ENCODE results near the gene ENO2.
"Not testable (repeated sequence)": the region's sequence is repeated elsewhere in the genome, so short reads cannot be mapped to it uniquely, and the experiment has no call there.

Gene ENO2

DNA sequence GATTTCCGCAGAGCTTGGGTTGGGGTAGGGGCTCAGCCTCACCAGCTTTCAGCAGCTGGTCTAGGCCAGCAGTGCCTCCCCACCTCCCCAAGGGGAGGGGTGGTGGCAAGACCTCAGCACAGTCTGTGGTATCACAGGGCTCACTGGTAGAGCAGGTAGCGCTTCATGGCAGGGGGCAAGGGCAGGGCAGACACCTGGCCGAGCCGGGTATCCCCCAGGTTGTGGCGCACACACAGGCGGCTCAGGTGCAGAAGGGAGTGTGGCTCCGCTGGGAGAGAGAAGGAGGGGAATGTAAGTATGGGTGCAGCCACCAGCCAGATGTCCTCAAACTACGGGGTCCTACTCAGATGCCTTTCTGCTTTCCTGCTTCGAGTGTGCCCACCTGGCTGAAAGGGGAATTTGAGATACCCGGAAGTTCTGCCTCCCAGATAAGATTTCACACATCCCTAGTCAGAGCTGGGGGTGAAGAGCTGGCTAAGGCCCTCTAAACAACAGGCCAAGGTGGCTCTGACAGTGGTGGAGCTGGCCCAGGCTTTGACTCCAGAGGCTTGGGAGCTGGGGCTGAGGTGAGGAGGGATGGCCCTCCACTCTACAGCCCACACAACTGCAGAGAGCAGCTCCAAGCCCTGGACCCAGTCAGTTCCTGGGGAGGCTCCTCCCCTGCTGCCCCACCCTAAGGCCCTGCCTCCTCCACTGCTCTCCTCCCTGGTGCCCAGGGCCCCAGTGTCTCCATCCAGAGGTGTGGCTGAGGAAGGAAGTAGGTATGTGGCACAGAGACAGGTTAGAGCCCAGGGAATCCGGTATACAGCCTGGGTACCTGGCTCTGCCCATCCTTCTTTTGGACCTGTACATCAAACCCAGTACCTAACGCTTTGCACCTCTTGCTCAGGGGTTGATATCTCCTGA, 43.1 kb upstream of the ENO2 start:
- Histone ChIP-seq H3K9me3 (ENCODE audit: control insufficient read depth in 5 of 5, low read length in 5 of 5) (no peaks in the 10 kb centered on the region), H3K4me3 (ENCODE audit: low read depth in 1 of 5, low read length in 5 of 5) (peak overlapping the region in 4 of 5 donors; percentile 58 to 96 (median 84)), H3K4me1 (ENCODE audit: control insufficient read depth in 5 of 5, insufficient read depth in 5 of 5, low read length in 5 of 5) (peaks cover 10 to 62% (median 51%) of the 10 kb centered on the region in 5 donors), H3K9ac (ENCODE audit: low read length in 5 of 5) (peak overlapping the region in 2 of 5 donors; percentile 6 to 92), H3K27me3 (ENCODE audit: control insufficient read depth in 5 of 5, insufficient read depth in 4 of 5, low read length in 5 of 5) (no peaks in the 10 kb centered on the region), H3K36me3 (ENCODE audit: control insufficient read depth in 5 of 5, insufficient read depth in 5 of 5, low read length in 5 of 5) (peaks cover 0 to 23% (median 18%) of the 10 kb centered on the region in 5 donors), H3K27ac (ENCODE audit: low read depth, low read length) (no peak overlapping the region)

DNA sequence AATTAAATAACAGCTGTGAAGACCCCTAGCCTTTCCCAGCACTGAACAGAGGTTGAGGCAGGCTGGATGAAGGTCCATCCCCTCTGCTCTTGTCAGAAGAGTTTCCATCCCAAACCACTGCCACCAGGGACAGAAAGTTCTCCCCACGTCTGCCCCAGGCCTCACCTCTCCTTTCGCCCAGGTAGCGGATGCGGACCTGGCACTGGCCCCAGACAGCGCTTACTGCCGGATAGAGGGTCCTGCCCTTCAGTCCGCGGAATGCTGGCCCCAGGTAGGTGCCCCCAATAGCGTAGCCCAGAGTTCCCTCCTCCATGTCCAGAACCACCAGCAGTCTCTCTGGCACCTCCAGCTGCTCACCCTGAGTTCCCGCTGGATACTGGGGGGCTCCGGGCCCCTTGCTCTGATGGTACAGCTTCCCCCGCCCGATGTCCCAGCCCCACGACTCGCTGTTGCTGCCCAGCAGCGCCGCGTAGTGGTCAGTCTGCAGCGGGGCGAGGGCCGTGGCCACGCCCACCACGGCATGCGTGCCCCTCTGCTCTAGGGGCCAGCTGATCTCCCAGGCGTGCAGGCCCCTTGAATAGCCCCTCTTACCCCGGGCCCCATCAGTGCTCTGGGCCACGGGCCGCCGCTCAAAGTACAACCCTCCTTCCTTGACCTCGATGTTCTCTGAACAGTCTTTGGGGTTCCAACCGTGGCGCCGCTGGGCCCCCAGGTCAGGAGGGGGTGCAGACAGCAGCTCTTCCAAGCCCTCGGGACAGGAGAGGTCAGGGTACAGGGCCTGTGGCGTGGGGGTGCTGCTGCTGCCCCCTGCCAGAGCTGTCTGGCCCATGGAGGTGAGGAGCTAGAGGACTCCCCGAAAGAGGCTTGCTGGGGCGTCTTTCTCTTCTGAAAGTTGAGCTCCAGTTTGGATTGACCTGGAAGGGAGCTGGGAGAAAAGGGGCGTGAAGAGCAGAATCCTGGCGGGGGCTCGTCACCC, 42.0 kb upstream of the ENO2 start:
- Histone ChIP-seq H3K4me3 (ENCODE audit: low read depth in 1 of 5, low read length in 5 of 5) (peak overlapping the region; percentile 83 to 96 (median 87)), H3K36me3 (ENCODE audit: control insufficient read depth in 5 of 5, insufficient read depth in 5 of 5, low read length in 5 of 5) (peaks cover 0 to 23% (median 18%) of the 10 kb centered on the region in 5 donors), H3K27ac (ENCODE audit: low read depth, low read length) (peak overlapping the region; percentile 86), H3K4me1 (ENCODE audit: control insufficient read depth in 5 of 5, insufficient read depth in 5 of 5, low read length in 5 of 5) (peaks cover 5 to 54% (median 44%) of the 10 kb centered on the region in 5 donors), H3K9me3 (ENCODE audit: control insufficient read depth in 5 of 5, low read length in 5 of 5) (no peaks in the 10 kb centered on the region), H3K9ac (ENCODE audit: low read length in 5 of 5) (peak overlapping the region; percentile 6 to 92 (median 89)), H3K27me3 (ENCODE audit: control insufficient read depth in 5 of 5, insufficient read depth in 4 of 5, low read length in 5 of 5) (no peaks in the 10 kb centered on the region)

DNA sequence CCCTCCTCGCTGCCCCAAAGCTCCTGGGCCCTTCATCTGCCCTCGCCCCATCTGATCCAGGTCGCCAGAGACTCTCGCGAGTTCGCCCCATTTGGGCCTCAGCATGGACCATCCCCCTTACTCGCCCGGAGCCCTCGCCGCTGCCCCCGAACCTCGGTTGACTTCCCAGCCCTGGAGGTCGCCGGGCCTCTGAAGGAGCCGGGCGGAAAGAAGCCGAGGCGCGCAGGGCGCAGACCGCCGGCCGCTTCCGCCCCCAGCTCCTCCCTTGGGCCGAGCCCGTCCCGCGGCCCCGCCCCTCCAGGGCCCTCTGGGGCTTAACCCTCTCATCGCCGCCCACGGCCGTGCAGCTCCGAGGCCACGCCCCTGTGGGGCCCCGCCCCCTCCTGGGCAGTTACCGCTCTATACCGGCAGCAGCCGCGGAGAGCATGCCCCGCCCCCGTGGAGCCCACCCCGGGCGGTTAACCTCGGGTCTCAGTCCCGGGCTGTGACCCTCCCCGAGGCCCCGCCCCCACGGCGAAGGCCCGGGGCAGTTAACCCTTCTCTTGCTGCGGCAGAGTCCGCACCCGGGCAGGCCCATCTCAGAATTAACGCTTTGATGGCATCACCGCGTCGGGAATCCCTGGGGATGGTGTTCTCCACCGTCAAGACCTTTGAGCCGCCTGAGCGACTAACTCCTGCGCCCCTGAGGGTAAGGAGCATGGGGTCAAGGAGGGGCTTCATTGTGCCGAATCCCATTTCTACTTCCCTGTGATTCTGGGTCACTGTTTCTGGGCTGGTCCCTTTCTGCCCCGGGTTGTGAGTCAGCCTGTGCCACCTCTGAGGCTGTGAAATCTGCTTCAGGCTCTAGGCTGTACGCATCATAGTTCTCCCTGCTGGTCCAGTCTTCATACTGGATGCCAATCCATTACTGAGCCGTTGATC, 41.0 kb upstream of the ENO2 start, which contains the start of gene SPSB2:
Gene SPSB2, minus strand, starts transcription at position 210 of the 921 bp plus-strand sequence. CDS start 402 bp downstream, outside the sequence.
- H3K4me3 ChIP-seq (ENCODE audit: low read depth in 1 of 5, low read length in 5 of 5) = peak within 1 kb of the TSS; percentile 83 to 96 (median 88)
- no peaks in the 10 kb centered on the region for H3K9me3 ChIP-seq (ENCODE audit: control insufficient read depth in 5 of 5, low read length in 5 of 5)
- peak within 1 kb of the TSS; percentile 6 to 92 (median 89) for H3K9ac ChIP-seq (ENCODE audit: low read length in 5 of 5)
- H3K4me1 ChIP-seq (ENCODE audit: control insufficient read depth in 5 of 5, insufficient read depth in 5 of 5, low read length in 5 of 5) = peaks cover 5 to 46% (median 39%) of the 10 kb centered on the region in 5 donors
- H3K36me3 ChIP-seq (ENCODE audit: control insufficient read depth in 5 of 5, insufficient read depth in 5 of 5, low read length in 5 of 5) = peaks cover 0 to 23% (median 18%) of the 10 kb centered on the region in 5 donors
- no peaks in the 10 kb centered on the region for H3K27me3 ChIP-seq (ENCODE audit: control insufficient read depth in 5 of 5, insufficient read depth in 4 of 5, low read length in 5 of 5)
- peak within 1 kb of the TSS; percentile 86 for H3K27ac ChIP-seq (ENCODE audit: low read depth, low read length)

DNA sequence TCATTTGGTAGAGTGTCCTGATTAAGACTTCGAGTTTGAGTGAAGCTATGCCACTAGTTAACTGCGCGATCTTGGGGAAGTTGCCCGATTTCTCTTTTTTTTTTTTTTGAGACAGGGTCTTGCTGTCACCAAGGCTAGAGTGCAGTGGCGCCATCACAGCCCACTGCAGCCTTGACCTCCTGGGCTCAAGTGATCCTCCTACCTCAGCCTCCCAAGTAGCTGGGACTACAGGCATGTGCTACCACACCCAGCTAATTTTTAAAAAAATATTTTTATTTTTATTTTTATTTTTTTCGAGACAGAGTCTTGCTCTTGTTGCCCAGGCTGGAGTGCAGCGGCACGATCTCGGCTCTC, 40.4 kb upstream of the ENO2 start:
- not testable (repeated sequence) for H3K9me3 ChIP-seq (ENCODE audit: control insufficient read depth in 5 of 5, low read length in 5 of 5); H3K27me3 ChIP-seq (ENCODE audit: control insufficient read depth in 5 of 5, insufficient read depth in 4 of 5, low read length in 5 of 5)
- Histone ChIP-seq H3K4me3 (ENCODE audit: low read depth in 1 of 5, low read length in 5 of 5) (peak overlapping the region in 4 of 5 donors; percentile 83 to 96 (median 87)), H3K36me3 (ENCODE audit: control insufficient read depth in 5 of 5, insufficient read depth in 5 of 5, low read length in 5 of 5) (peaks cover 0 to 23% (median 18%) of the 10 kb centered on the region in 5 donors), H3K27ac (ENCODE audit: low read depth, low read length) (peak overlapping the region; percentile 86), H3K9ac (ENCODE audit: low read length in 5 of 5) (peak overlapping the region in 4 of 5 donors; percentile 62 to 92 (median 81)), H3K4me1 (ENCODE audit: control insufficient read depth in 5 of 5, insufficient read depth in 5 of 5, low read length in 5 of 5) (peaks cover 5 to 40% (median 32%) of the 10 kb centered on the region in 5 donors)

DNA sequence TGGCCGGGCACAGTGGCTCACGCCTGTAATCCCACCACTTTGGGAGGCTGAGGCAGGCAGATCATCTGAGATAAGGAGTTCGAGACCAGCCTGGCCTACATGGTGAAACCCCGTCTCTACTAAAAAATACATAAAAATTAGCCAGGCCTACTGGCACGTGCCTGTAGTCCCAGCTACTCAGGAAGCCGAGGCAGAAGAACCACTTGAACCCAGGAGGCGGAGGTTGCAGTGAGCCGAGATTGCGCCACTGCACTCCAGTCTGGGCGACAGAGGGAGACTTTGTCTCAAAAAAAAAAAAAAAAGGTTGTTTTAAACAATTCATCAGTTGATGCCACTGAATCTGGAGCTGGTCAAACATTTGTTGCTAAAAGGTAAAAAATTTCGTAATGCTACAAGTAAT, 34.6 kb upstream of the ENO2 start:
- H3K27ac ChIP-seq (ENCODE audit: low read depth, low read length); H3K9me3 ChIP-seq (ENCODE audit: control insufficient read depth in 5 of 5, low read length in 5 of 5); H3K9ac ChIP-seq (ENCODE audit: low read length in 5 of 5); H3K27me3 ChIP-seq (ENCODE audit: control insufficient read depth in 5 of 5, insufficient read depth in 4 of 5, low read length in 5 of 5); H3K4me1 ChIP-seq (ENCODE audit: control insufficient read depth in 5 of 5, insufficient read depth in 5 of 5, low read length in 5 of 5); H3K4me3 ChIP-seq (ENCODE audit: low read depth in 1 of 5, low read length in 5 of 5): not testable (repeated sequence)
- peaks cover 0 to 14% (median 7%) of the 10 kb centered on the region in 5 donors for H3K36me3 ChIP-seq (ENCODE audit: control insufficient read depth in 5 of 5, insufficient read depth in 5 of 5, low read length in 5 of 5)

DNA sequence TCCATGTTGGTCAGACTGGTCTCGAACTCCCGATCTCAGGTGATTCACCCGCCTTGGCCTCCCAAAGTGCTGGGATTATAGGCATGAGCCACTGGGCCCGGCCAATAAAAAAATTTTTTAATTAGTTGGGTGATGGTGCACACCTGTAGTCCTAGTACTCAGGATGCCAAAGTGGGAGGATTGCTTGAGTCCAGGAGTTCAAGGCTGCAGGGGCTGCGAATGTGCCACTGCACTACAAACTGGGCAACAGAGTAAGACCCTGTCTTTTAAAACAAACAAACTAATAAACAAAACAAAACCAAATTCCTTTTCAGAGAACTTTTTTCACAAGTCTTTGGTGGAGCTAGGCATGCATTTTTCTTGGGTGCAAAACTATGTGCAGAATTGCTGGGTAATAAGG, 31.1 kb upstream of the ENO2 start:
- no peak overlapping the region for H3K27ac ChIP-seq (ENCODE audit: low read depth, low read length)
- H3K9me3 ChIP-seq (ENCODE audit: control insufficient read depth in 5 of 5, low read length in 5 of 5) = no peaks in the 10 kb centered on the region
- peaks cover 0 to 18% (median 7%) of the 10 kb centered on the region in 5 donors for H3K36me3 ChIP-seq (ENCODE audit: control insufficient read depth in 5 of 5, insufficient read depth in 5 of 5, low read length in 5 of 5)
- no peak overlapping the region for H3K9ac ChIP-seq (ENCODE audit: low read length in 5 of 5)
- no peaks in the 10 kb centered on the region for H3K27me3 ChIP-seq (ENCODE audit: control insufficient read depth in 5 of 5, insufficient read depth in 4 of 5, low read length in 5 of 5)
- H3K4me1 ChIP-seq (ENCODE audit: control insufficient read depth in 5 of 5, insufficient read depth in 5 of 5, low read length in 5 of 5) = no peaks in the 10 kb centered on the region
- no peak overlapping the region for H3K4me3 ChIP-seq (ENCODE audit: low read depth in 1 of 5, low read length in 5 of 5)

DNA sequence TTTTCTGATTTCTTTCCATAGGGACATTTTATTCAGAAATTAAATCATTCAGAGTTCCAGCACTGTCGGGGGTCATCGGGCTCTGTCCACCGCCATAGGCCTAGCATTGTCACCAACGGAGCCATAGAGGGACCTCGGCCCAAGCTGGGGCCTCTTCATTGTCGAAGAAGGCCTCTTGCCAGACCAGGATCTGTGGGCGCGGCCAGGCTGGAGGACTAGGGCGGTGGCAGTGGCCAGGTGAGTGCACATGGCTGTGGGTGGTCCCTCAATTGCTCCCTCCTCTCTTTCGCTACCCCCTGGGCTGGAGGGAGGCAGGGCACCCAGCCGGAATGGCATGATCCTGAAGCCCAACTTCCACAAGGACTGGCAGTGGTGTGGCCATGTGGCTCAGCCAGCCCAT, 30.7 kb upstream of the ENO2 start:
- no peaks in the 10 kb centered on the region for H3K4me1 ChIP-seq (ENCODE audit: control insufficient read depth in 5 of 5, insufficient read depth in 5 of 5, low read length in 5 of 5)
- no peak overlapping the region for H3K4me3 ChIP-seq (ENCODE audit: low read depth in 1 of 5, low read length in 5 of 5)
- H3K27ac ChIP-seq (ENCODE audit: low read depth, low read length) = no peak overlapping the region
- no peaks in the 10 kb centered on the region for H3K27me3 ChIP-seq (ENCODE audit: control insufficient read depth in 5 of 5, insufficient read depth in 4 of 5, low read length in 5 of 5)
- peaks cover 0 to 18% (median 7%) of the 10 kb centered on the region in 5 donors for H3K36me3 ChIP-seq (ENCODE audit: control insufficient read depth in 5 of 5, insufficient read depth in 5 of 5, low read length in 5 of 5)
- H3K9me3 ChIP-seq (ENCODE audit: control insufficient read depth in 5 of 5, low read length in 5 of 5) = no peaks in the 10 kb centered on the region
- peak overlapping the region in 1 of 5 donors; percentile 13 for H3K9ac ChIP-seq (ENCODE audit: low read length in 5 of 5)

DNA sequence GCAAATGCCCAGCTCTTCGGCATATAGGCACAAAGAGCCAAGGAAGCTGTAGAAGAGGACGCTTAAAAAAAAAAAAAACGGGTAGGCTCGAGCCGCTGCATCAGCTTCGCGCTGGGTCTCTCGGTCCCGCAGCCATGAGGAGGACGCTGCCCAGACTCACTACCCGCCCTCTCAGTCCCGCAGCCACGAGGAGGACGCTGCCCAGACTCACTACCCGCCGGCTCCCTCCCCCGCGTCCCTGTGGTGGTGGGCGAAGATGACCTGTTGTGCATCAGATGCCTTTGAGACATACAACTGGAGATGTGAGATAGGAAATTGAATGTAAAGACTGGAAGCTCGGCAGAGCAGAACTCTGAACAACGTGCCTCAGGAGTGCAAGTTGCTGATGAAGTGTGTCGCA, 29.8 kb upstream of the ENO2 start:
- Histone ChIP-seq H3K36me3 (ENCODE audit: control insufficient read depth in 5 of 5, insufficient read depth in 5 of 5, low read length in 5 of 5) (peaks cover 0 to 18% (median 7%) of the 10 kb centered on the region in 5 donors), H3K4me3 (ENCODE audit: low read depth in 1 of 5, low read length in 5 of 5) (no peak overlapping the region), H3K9ac (ENCODE audit: low read length in 5 of 5) (no peak overlapping the region), H3K4me1 (ENCODE audit: control insufficient read depth in 5 of 5, insufficient read depth in 5 of 5, low read length in 5 of 5) (no peaks in the 10 kb centered on the region), H3K9me3 (ENCODE audit: control insufficient read depth in 5 of 5, low read length in 5 of 5) (no peaks in the 10 kb centered on the region), H3K27ac (ENCODE audit: low read depth, low read length) (no peak overlapping the region), H3K27me3 (ENCODE audit: control insufficient read depth in 5 of 5, insufficient read depth in 4 of 5, low read length in 5 of 5) (no peaks in the 10 kb centered on the region)
